Neural cell (in vitro differentiated cells): Measurements from ENCODE around the gene AGK. TPM values are rescaled to one million over a fixed set of nuclear protein-coding genes. Genes with fewer than 3 reads are reported as not detected.

Experiments
- H2AFZ ChIP-seq: fragments of 200-600, 300-800 bp; sonication (generic), shearing (Covaris generic); 2 replicates; pipeline ENCODE4 v1.6.0; 2014; ENCODE audit warnings: low read depth, mild to moderate bottlenecking, antibody characterized with exemption, low read length, moderate library complexity
- H3F3A ChIP-seq: fragments of 200-600 bp; shearing (Covaris generic); 2 replicates; pipeline ENCODE4 v1.6.1; 2016; ENCODE audit warnings: mild to moderate bottlenecking, moderate library complexity, mixed read lengths, antibody characterized with exemption, low read length; ENCODE audit not compliant: insufficient read depth, poor library complexity, severe bottlenecking
- H3K27ac ChIP-seq: fragments of 200-600, 300-800 bp; sonication (generic), shearing (Covaris generic); 2 replicates; pipeline ENCODE4 v1.5.1; 2014; ENCODE audit warnings: mild to moderate bottlenecking, low read length, moderate library complexity
- H3K27me3 ChIP-seq: fragments of 300-800, 200-600 bp; sonication (generic), shearing (Covaris generic); 2 replicates; pipeline ENCODE4 v1.6.0; 2014; ENCODE audit warnings: mild to moderate bottlenecking, low read depth, low read length, moderate library complexity; ENCODE audit not compliant: insufficient read depth
- H3K36me3 ChIP-seq: fragments of 300-800, 200-600 bp; sonication (generic), shearing (Covaris generic); 2 replicates; pipeline ENCODE4 v1.5.1; 2014; ENCODE audit warnings: mild to moderate bottlenecking, antibody characterized with exemption, low read length, moderate library complexity; ENCODE audit not compliant: insufficient read depth
- H3K4me2 ChIP-seq: fragments of 300-800, 200-600 bp; sonication (generic), shearing (Covaris generic); 2 replicates; pipeline ENCODE4 v1.6.0; 2014; ENCODE audit warnings: mild to moderate bottlenecking, low read length
- H3K4me3 ChIP-seq: fragments of 300-800, 200-600 bp; sonication (generic), shearing (Covaris generic); 2 replicates; pipeline ENCODE4 v1.5.1; 2014; ENCODE audit warnings: mild to moderate bottlenecking, low read length, moderate library complexity
- H3K79me2 ChIP-seq: fragments of 200-600 bp; shearing (Covaris generic); replicated peaks from 2 replicates; pipeline ENCODE4 v1.6.0; 2014; ENCODE audit warnings: mild to moderate bottlenecking, low read length, moderate library complexity; ENCODE audit not compliant: insufficient read depth
- H3K9ac ChIP-seq: fragments of 300-800, 200-600 bp; sonication (generic), shearing (Covaris generic); 2 replicates; pipeline ENCODE4 v1.6.1; 2016; ENCODE audit warnings: mild to moderate bottlenecking, low read length, mixed read lengths
- H3K9me2 ChIP-seq: fragments of 200-600 bp; shearing (Covaris generic); 2 replicates; pipeline ENCODE4 v1.6.1; 2016; ENCODE audit warnings: mild to moderate bottlenecking, low read length, mixed read lengths; ENCODE audit not compliant: insufficient read depth
- H3K9me3 ChIP-seq: fragments of 200-600, 300-800 bp; sonication (generic), shearing (Covaris generic); 2 replicates; pipeline ENCODE4 v1.6.1; 2016; ENCODE audit warnings: mild to moderate bottlenecking, mixed run types, low read length, moderate library complexity, mixed read lengths
- H4K20me1 ChIP-seq: fragments of 200-600 bp; shearing (Covaris generic); 2 replicates; pipeline ENCODE4 v1.6.1; 2016; ENCODE audit warnings: mild to moderate bottlenecking, mixed run types; ENCODE audit not compliant: insufficient read depth
- CTCF ChIP-seq: fragments of 450-650 bp; IDR thresholded peaks from 2 replicates; pipeline ENCODE4 v1.5.1; 2014; ENCODE audit warnings: antibody characterized with exemption, mild to moderate bottlenecking, moderate library complexity; ENCODE audit not compliant: poor library complexity, severe bottlenecking
- EP300 ChIP-seq: fragments of 450-650 bp; conservative IDR thresholded peaks from 2 replicates; pipeline ENCODE4 v1.6.1; 2014; ENCODE audit warnings: antibody characterized with exemption, mild to moderate bottlenecking, moderate library complexity; ENCODE audit not compliant: poor library complexity, severe bottlenecking
- EZH2 ChIP-seq: fragments of 200-600, 300-800 bp; shearing (Covaris generic), sonication (generic); IDR thresholded peaks from 2 replicates; pipeline ENCODE4 v1.6.1; 2014; ENCODE audit warnings: antibody characterized with exemption, low read length, borderline replicate concordance, mild to moderate bottlenecking; ENCODE audit not compliant: insufficient read depth, poor library complexity, severe bottlenecking
- MXI1 ChIP-seq: fragments of 450-650 bp; conservative IDR thresholded peaks from 2 replicates; pipeline ENCODE4 v1.6.1; 2014; ENCODE audit warnings: antibody characterized with exemption, mild to moderate bottlenecking; ENCODE audit not compliant: poor library complexity, severe bottlenecking
- POLR2AphosphoS5 ChIP-seq: IDR thresholded peaks from 2 replicates; pipeline ENCODE4 v1.6.1; 2012
- RAD21 ChIP-seq: fragments of 450-650 bp; conservative IDR thresholded peaks from 2 replicates; pipeline ENCODE4 v1.6.1; 2014; ENCODE audit warnings: antibody characterized with exemption, mild to moderate bottlenecking, moderate library complexity
- REST ChIP-seq: IDR thresholded peaks from 2 replicates; pipeline ENCODE4 v1.6.1; 2012; ENCODE audit warnings: borderline replicate concordance
- SMC3 ChIP-seq: fragments of 450-650 bp; conservative IDR thresholded peaks from 2 replicates; pipeline ENCODE4 v1.6.1; 2014; ENCODE audit warnings: antibody characterized with exemption, mild to moderate bottlenecking, moderate library complexity; ENCODE audit not compliant: poor library complexity
- TAF1 ChIP-seq: IDR thresholded peaks from 2 replicates; pipeline ENCODE4 v1.6.1; 2012; ENCODE audit warnings: low read depth
- polyA plus RNA-seq: library from polyadenylated mRNA; depleted of rRNA; stranded (reverse); fragments of >200 nt; gene quantifications from 2 replicates; pipeline ENCODE4 v1.2.3, GENCODE V29; 2014

The AGK gene
- polyA plus RNA-seq, 1 donor from 2014 or later, result 59.8 TPM

GRCh38 chr7:141663081-141663849 is 112.1 kb downstream of the AGK start:
- Histone ChIP-seq H4K20me1 (no peaks in the 10 kb centered on the region), H3K4me2 (no peak overlapping the region), H3K27ac (no peak overlapping the region), H3K36me3 (no peaks in the 10 kb centered on the region), H3K79me2 (no peaks in the 10 kb centered on the region), H2AFZ (no peak overlapping the region), H3K4me3 (no peak overlapping the region), H3K9ac (no peak overlapping the region), H3K27me3 (no peaks in the 10 kb centered on the region), H3K9me3 (no peaks in the 10 kb centered on the region), H3K9me2 (no peaks in the 10 kb centered on the region), H3F3A (no peaks in the 10 kb centered on the region)
- no peak for TF ChIP-seq POLR2AphosphoS5
- TF ChIP-seq REST, result no peak
- no peak for TF ChIP-seq RAD21
- TF ChIP-seq CTCF, result no peak
- no peak for TF ChIP-seq TAF1
- no peak for TF ChIP-seq EP300
- TF ChIP-seq MXI1, result no peak
- no peak for TF ChIP-seq SMC3
- no peak for TF ChIP-seq EZH2

GRCh38 chr7:141664450-141664849 is 113.2 kb downstream of the AGK start:
- Histone ChIP-seq H4K20me1 (no peaks in the 10 kb centered on the region), H3K27me3 (no peaks in the 10 kb centered on the region), H3K9ac (no peak overlapping the region), H3K36me3 (no peaks in the 10 kb centered on the region), H3K79me2 (no peaks in the 10 kb centered on the region), H3K4me3 (no peak overlapping the region), H3F3A (no peaks in the 10 kb centered on the region), H2AFZ (no peak overlapping the region), H3K4me2 (no peak overlapping the region), H3K9me3 (no peaks in the 10 kb centered on the region), H3K9me2 (no peaks in the 10 kb centered on the region), H3K27ac (no peak overlapping the region)
- no peak for TF ChIP-seq EZH2
- no peak for TF ChIP-seq EP300
- no peak for TF ChIP-seq POLR2AphosphoS5
- TF ChIP-seq SMC3, result no peak
- TF ChIP-seq CTCF, result no peak
- no peak for TF ChIP-seq MXI1
- no peak for TF ChIP-seq TAF1
- no peak for TF ChIP-seq REST
- no peak for TF ChIP-seq RAD21
